GM12878 (cell line): ENCODE data around the gene GRK2. TPM values are rescaled to one million over a fixed set of nuclear protein-coding genes. Genes with fewer than 3 reads are reported as not detected.

ENCODE experiments used
- BCL11A ChIP-seq: IDR thresholded peaks from 2 replicates; pipeline ENCODE4 v1.6.1; 2011; ENCODE audit warnings: low read depth, low read length
- HDAC2 ChIP-seq: fragments of 200-600 bp; sonication (generic); IDR thresholded peaks from 2 replicates; pipeline ENCODE4 v1.6.1; 2017
- KAT2A ChIP-seq: conservative IDR thresholded peaks from 2 replicates; pipeline ENCODE4 v1.6.1; 2011; ENCODE audit warnings: low read depth, low read length; ENCODE audit not compliant: control insufficient read depth
- LARP7 ChIP-seq: fragments of 450-650 bp; IDR thresholded peaks from 2 replicates; pipeline ENCODE4 v1.6.1; 2017; ENCODE audit warnings: mild to moderate bottlenecking
- MXI1 ChIP-seq: fragments of 150-350 bp; IDR thresholded peaks from 2 replicates; pipeline ENCODE4 v1.6.1; 2011; ENCODE audit warnings: low read depth, mild to moderate bottlenecking, inconsistent platforms, low read length, improper control_type of control experiment
- MYC ChIP-seq: IDR thresholded peaks from 2 replicates; pipeline ENCODE4 v1.6.1; 2011; ENCODE audit warnings: mild to moderate bottlenecking, low read length, moderate library complexity, inconsistent platforms; ENCODE audit not compliant: insufficient read depth, insufficient replicate concordance, insufficient read length, severe bottlenecking
- PAX8 ChIP-seq: fragments of 450-650 bp; IDR thresholded peaks from 2 replicates; pipeline ENCODE4 v1.6.1; 2017; ENCODE audit warnings: mild to moderate bottlenecking, moderate library complexity
- POLR2AphosphoS2 ChIP-seq: IDR thresholded peaks from 2 replicates; pipeline ENCODE4 v1.6.1; 2011; ENCODE audit warnings: low read depth, mild to moderate bottlenecking, low read length, improper control_type of control experiment, moderate library complexity
- RBBP5 ChIP-seq: fragments of 200-600 bp; sonication (generic); conservative IDR thresholded peaks from 2 replicates; pipeline ENCODE4 v1.6.1; 2016
- SMAD5 ChIP-seq: IDR thresholded peaks from 2 replicates; pipeline ENCODE4 v1.6.1; 2016; ENCODE audit warnings: antibody characterized with exemption, low read depth
- SPI1 ChIP-seq: IDR thresholded peaks from 2 replicates; pipeline ENCODE4 v1.6.1; 2011; ENCODE audit warnings: low read depth, mild to moderate bottlenecking, low read length, moderate library complexity, borderline replicate concordance; ENCODE audit not compliant: insufficient read depth
- SREBF1 ChIP-seq: IDR thresholded peaks from 2 replicates; pipeline ENCODE4 v1.6.1; 2012; ENCODE audit warnings: mild to moderate bottlenecking, low read length
- SRF ChIP-seq, 2 experiments: IDR thresholded peaks; 2 replicates each; pipeline ENCODE4 v1.6.1; 2011; ENCODE audit warnings: low read depth in 2 of 2, low read length in 2 of 2, mild to moderate bottlenecking in 1 of 2, moderate library complexity in 1 of 2
- TCF12 ChIP-seq: IDR thresholded peaks from 2 replicates; pipeline ENCODE4 v1.6.1; 2011; ENCODE audit warnings: low read depth, mild to moderate bottlenecking, low read length
- polyA plus RNA-seq, 11 experiments: library from polyadenylated mRNA; depleted of rRNA in 4 of 11; unstranded in 6 of 11; stranded (reverse) in 5 of 11; fragments of >200 nt; fragmentation: Nextera tagmentation in 4 of 11; fragmentation: Illumina TruSeq in 1 of 11; extraction: Ambion mirVana in 4 of 11; extraction: Trizol in 1 of 11; gene quantifications; 1 replicate in 1 of 11; 2 replicates in 10 of 11; pipeline versions ENCODE4 v1.2.1 to v1.2.3, GENCODE V29; 2011 to 2016; ENCODE audit warnings: inconsistent platforms in 2 of 11, missing spikeins in 2 of 11, low read depth in 1 of 11
- total RNA-seq, 4 experiments: library from RNA; depleted of rRNA in 3 of 4; stranded (reverse); fragments of >200 nt in 3 of 4; fragmentation: Illumina TruSeq in 1 of 4; extraction: Trizol in 1 of 4; gene quantifications; 2 replicates each; pipeline versions ENCODE4 v1.2.1 to v1.2.3, GENCODE V29; 2013 to 2021
- TF ChIP-seq, protein P1 (sequence below): fragments of 450-650 bp; IDR thresholded peaks from 2 replicates; pipeline ENCODE4 v1.6.1; 2017; ENCODE audit warnings: mild to moderate bottlenecking, moderate library complexity
- TF ChIP-seq, protein P2 (sequence below): fragments of 450-650 bp; conservative IDR thresholded peaks from 2 replicates; pipeline ENCODE4 v1.6.1; 2017; ENCODE audit warnings: mild to moderate bottlenecking, moderate library complexity
- TF ChIP-seq, protein P3 (sequence below): IDR thresholded peaks from 2 replicates; pipeline ENCODE4 v1.6.1; 2011; ENCODE audit warnings: low read depth, low read length, improper control_type of control experiment, borderline replicate concordance
- TF ChIP-seq, protein P4 (sequence below): fragments of 150-350 bp; IDR thresholded peaks from 2 replicates; pipeline ENCODE4 v1.6.1; 2016; ENCODE audit warnings: low read depth, low read length
- TF ChIP-seq, protein P5 (sequence below): IDR thresholded peaks from 2 replicates; pipeline ENCODE4 v1.6.1; 2012; ENCODE audit warnings: low read depth, low read length, improper control_type of control experiment

Gene GRK2
- total and polyA plus RNA-seq, 10 of the 15 experiments (the other 5 are each of a cell fraction or from before 2014, with no cell fraction given): 1.0 to 160 (median 66.1) TPM

GRCh38 chr11:67272327-67273259, 6.3 kb downstream of the GRK2 start (continued):
- TF ChIP-seq, protein P1, sequence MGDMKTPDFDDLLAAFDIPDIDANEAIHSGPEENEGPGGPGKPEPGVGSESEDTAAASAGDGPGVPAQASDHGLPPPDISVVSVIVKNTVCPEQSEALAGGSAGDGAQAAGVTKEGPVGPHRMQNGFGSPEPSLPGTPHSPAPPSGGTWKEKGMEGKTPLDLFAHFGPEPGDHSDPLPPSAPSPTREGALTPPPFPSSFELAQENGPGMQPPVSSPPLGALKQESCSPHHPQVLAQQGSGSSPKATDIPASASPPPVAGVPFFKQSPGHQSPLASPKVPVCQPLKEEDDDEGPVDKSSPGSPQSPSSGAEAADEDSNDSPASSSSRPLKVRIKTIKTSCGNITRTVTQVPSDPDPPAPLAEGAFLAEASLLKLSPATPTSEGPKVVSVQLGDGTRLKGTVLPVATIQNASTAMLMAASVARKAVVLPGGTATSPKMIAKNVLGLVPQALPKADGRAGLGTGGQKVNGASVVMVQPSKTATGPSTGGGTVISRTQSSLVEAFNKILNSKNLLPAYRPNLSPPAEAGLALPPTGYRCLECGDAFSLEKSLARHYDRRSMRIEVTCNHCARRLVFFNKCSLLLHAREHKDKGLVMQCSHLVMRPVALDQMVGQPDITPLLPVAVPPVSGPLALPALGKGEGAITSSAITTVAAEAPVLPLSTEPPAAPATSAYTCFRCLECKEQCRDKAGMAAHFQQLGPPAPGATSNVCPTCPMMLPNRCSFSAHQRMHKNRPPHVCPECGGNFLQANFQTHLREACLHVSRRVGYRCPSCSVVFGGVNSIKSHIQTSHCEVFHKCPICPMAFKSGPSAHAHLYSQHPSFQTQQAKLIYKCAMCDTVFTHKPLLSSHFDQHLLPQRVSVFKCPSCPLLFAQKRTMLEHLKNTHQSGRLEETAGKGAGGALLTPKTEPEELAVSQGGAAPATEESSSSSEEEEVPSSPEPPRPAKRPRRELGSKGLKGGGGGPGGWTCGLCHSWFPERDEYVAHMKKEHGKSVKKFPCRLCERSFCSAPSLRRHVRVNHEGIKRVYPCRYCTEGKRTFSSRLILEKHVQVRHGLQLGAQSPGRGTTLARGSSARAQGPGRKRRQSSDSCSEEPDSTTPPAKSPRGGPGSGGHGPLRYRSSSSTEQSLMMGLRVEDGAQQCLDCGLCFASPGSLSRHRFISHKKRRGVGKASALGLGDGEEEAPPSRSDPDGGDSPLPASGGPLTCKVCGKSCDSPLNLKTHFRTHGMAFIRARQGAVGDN: peak; percentile 72
- TF ChIP-seq HDAC2 (no peak), KAT2A (no peak), SMAD5 (no peak), POLR2AphosphoS2 (no peak), TCF12 (peak; percentile 50; the same call in 1 of the 2 replicates), SRF (IDR thresholded peaks at IDR 0.05; ENCODE audit: low read depth in 2 of 2, low read length in 2 of 2) (no peak), BCL11A (no peak), RBBP5 (no peak), MYC (peak; percentile 32), SREBF1 (no peak), PAX8 (no peak), SPI1 (no peak), LARP7 (no peak), MXI1 (peak; percentile 29; the same call in 1 of the 2 replicates)
- TF ChIP-seq, protein P2, sequence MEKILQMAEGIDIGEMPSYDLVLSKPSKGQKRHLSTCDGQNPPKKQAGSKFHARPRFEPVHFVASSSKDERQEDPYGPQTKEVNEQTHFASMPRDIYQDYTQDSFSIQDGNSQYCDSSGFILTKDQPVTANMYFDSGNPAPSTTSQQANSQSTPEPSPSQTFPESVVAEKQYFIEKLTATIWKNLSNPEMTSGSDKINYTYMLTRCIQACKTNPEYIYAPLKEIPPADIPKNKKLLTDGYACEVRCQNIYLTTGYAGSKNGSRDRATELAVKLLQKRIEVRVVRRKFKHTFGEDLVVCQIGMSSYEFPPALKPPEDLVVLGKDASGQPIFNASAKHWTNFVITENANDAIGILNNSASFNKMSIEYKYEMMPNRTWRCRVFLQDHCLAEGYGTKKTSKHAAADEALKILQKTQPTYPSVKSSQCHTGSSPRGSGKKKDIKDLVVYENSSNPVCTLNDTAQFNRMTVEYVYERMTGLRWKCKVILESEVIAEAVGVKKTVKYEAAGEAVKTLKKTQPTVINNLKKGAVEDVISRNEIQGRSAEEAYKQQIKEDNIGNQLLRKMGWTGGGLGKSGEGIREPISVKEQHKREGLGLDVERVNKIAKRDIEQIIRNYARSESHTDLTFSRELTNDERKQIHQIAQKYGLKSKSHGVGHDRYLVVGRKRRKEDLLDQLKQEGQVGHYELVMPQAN: no peak
- TF ChIP-seq, protein P3, sequence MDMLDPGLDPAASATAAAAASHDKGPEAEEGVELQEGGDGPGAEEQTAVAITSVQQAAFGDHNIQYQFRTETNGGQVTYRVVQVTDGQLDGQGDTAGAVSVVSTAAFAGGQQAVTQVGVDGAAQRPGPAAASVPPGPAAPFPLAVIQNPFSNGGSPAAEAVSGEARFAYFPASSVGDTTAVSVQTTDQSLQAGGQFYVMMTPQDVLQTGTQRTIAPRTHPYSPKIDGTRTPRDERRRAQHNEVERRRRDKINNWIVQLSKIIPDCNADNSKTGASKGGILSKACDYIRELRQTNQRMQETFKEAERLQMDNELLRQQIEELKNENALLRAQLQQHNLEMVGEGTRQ: no peak
- TF ChIP-seq, protein P4, sequence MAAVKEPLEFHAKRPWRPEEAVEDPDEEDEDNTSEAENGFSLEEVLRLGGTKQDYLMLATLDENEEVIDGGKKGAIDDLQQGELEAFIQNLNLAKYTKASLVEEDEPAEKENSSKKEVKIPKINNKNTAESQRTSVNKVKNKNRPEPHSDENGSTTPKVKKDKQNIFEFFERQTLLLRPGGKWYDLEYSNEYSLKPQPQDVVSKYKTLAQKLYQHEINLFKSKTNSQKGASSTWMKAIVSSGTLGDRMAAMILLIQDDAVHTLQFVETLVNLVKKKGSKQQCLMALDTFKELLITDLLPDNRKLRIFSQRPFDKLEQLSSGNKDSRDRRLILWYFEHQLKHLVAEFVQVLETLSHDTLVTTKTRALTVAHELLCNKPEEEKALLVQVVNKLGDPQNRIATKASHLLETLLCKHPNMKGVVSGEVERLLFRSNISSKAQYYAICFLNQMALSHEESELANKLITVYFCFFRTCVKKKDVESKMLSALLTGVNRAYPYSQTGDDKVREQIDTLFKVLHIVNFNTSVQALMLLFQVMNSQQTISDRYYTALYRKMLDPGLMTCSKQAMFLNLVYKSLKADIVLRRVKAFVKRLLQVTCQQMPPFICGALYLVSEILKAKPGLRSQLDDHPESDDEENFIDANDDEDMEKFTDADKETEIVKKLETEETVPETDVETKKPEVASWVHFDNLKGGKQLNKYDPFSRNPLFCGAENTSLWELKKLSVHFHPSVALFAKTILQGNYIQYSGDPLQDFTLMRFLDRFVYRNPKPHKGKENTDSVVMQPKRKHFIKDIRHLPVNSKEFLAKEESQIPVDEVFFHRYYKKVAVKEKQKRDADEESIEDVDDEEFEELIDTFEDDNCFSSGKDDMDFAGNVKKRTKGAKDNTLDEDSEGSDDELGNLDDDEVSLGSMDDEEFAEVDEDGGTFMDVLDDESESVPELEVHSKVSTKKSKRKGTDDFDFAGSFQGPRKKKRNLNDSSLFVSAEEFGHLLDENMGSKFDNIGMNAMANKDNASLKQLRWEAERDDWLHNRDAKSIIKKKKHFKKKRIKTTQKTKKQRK: no peak
- TF ChIP-seq, protein P5, sequence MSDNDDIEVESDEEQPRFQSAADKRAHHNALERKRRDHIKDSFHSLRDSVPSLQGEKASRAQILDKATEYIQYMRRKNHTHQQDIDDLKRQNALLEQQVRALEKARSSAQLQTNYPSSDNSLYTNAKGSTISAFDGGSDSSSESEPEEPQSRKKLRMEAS: peak; percentile 57
